GM13977 (cell line): ENCODE data around the gene APBB2.

Source experiments
- DNase-seq: peaks from one replicate; pipeline ENCODE4 v3.0.0; 2012; ENCODE audit warnings: low spot score
- CTCF ChIP-seq: IDR thresholded peaks from 2 replicates; pipeline ENCODE4 v1.5.1; 2012; ENCODE audit warnings: mild to moderate bottlenecking, control low read depth; ENCODE audit not compliant: insufficient read depth; ENCODE audit errors: extremely low read depth, missing control alignments
- in situ Hi-C: fragments of 300-500 bp; cut with MboI; formaldehyde crosslinking; loops from one replicate; pipeline ENCODE4 v1.12.0; 2022; ENCODE audit warnings: low sequenced_read_pairs, low pct_unique_long_range_greater_than_20kb, mixed read lengths, inconsistent platforms; ENCODE audit not compliant: unreplicated experiment

Gene APBB2

GRCh38 chr4:41026971-41027370 lies 187.4 kb downstream of the APBB2 start:
- in situ Hi-C loops = no loop called here
- no peak for TF ChIP-seq CTCF
- DNase-seq = no peak

GRCh38 chr4:41025824-41026223 lies 188.5 kb downstream of the APBB2 start:
- no peak for TF ChIP-seq CTCF
- DNase-seq = no peak
- in situ Hi-C loops = no loop called here

GRCh38 chr4:41024556-41025491 lies 189.5 kb downstream of the APBB2 start:
- no peak for DNase-seq
- in situ Hi-C loops = no loop called here
- TF ChIP-seq CTCF = no peak

- no peak for DNase-seq
- in situ Hi-C loops = no loop called here
- no peak for TF ChIP-seq CTCF
Measured at GRCh38 chr4:41022116-41022515, 192.2 kb downstream of the APBB2 start.

GRCh38 chr4:41015016-41015675 lies 199.2 kb downstream of the APBB2 start:
- in situ Hi-C loops = no loop called here
- no peak for TF ChIP-seq CTCF
- no peak for DNase-seq

GRCh38 chr4:41014158-41014557 lies 200.2 kb downstream of the APBB2 start:
- DNase-seq = no peak
- TF ChIP-seq CTCF = no peak
- in situ Hi-C loops = no loop called here
